ENCODE data around the gene PRXL2C.

The PRXL2C gene

DNA sequence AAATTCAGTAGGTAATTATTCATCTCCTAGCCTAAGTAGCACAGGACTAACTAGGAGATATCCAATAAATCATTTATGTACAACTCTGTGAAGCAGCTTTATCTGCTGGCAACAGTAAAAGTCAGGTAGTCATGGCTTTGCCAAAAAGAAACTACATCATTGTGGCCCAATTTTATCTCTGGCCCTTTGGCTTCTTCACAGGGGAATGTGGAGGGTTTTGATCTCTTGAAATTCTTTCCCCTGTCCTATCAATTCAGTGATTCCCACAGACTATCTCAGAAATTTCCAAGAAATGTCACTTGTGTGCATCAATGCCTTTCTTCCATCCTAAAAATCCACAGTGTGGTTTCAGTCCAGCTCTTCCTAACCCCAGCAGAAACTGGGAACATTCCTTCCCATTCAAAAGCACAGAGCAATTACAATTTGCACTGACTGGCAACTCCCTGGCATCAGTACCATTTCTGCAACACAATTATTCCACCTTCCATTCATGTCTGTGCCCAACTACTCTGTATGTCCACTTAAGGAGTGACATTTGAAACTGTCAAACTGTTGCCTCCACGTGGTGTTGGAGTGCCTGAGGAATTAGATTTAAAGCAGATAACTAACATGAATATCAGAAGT, 42.0 kb downstream of the PRXL2C start:
- TF ChIP-seq, protein P1, sequence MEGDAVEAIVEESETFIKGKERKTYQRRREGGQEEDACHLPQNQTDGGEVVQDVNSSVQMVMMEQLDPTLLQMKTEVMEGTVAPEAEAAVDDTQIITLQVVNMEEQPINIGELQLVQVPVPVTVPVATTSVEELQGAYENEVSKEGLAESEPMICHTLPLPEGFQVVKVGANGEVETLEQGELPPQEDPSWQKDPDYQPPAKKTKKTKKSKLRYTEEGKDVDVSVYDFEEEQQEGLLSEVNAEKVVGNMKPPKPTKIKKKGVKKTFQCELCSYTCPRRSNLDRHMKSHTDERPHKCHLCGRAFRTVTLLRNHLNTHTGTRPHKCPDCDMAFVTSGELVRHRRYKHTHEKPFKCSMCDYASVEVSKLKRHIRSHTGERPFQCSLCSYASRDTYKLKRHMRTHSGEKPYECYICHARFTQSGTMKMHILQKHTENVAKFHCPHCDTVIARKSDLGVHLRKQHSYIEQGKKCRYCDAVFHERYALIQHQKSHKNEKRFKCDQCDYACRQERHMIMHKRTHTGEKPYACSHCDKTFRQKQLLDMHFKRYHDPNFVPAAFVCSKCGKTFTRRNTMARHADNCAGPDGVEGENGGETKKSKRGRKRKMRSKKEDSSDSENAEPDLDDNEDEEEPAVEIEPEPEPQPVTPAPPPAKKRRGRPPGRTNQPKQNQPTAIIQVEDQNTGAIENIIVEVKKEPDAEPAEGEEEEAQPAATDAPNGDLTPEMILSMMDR (IDR thresholded peaks at IDR 0.05), result no peak
- no peak for TF ChIP-seq ZFX (IDR thresholded peaks at IDR 0.05; ENCODE audit: borderline replicate concordance)
- no peak overlapping the region for H3K27ac ChIP-seq

DNA sequence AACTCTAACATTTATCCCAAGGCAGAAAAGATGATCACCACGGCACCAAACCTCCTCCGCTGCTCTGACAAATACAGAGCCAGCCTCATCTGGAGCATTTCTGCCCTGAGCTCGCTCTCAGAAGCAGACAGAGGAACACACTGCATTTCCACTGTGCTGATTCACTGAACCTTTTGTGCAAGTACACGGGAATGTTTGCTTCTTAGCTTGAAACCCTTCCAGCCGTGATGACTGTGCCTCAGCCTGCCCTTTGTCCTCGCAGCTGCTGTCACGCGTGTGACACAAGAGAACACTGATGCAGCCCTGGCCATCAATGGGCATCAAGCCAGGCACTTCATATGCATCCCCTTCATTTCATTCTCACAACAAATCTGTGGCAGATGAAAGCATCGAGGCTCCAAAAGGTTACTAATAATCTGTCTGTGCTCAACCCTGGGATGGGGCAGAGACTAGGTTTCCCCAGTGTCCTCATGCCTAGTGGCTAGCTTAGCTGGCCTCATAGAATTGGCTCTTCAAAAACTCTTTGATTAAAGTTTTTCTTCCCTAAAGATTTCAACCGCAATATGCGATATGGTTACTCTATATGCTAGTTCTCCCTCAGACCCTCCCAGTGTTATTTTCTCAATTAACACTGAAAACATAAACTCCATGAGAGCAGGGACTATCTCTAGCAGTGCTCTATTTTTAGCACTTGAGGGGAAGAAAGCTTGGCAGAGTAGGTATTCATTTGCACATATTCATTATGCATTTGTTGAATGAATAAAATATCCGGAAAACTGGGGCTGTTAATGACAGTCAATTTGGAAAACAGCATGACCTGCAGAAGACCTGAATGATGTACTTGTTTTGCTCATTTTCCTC, 42.8 kb downstream of the PRXL2C start:
- H3K27ac ChIP-seq, result no peak overlapping the region
- TF ChIP-seq, protein P1 (IDR thresholded peaks at IDR 0.05), result no peak
- TF ChIP-seq ZFX (IDR thresholded peaks at IDR 0.05; ENCODE audit: borderline replicate concordance), result no peak

DNA sequence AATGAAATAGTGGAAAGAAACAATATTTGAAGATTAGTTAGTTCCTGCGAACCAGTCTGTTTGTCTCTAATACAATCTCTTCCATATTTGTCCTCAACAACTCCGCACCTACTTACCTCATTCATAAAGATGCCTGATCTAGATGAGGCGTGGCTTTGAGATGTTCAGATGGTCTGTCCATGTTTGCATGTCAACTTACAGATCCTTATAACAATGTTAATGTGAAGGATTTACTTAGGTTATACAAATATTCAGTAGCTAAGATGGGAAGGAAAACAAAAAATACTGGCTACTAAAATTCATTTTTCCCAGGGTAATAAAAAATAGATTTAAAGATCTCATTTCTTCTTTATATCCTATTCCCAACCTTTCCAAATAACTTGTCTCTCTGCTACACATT, 43.8 kb downstream of the PRXL2C start:
- H3K27ac ChIP-seq, result no peak overlapping the region

DNA sequence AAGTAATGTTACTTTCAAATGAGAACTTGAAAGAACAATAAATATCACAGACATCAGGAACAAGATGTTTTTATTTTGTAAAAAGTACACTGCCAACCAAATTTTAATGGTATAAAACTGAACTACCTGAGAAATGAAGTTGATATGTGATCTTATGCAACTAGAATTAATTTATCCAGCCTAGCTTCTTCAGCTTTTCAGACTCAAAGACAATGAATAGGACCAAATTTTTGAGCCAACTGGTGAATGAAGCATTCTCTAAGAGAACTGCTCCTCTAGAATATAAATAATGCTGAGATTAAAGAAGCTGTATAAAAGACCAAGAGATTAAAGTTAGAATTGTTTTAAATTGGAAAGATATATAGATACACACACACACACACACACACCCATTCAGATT, 45.4 kb downstream of the PRXL2C start:
- no peak overlapping the region for H3K27ac ChIP-seq
- TF ChIP-seq, protein P1 (IDR thresholded peaks at IDR 0.05), result no peak
- TF ChIP-seq ZFX (IDR thresholded peaks at IDR 0.05; ENCODE audit: borderline replicate concordance), result no peak

More for the DNA sequence above, 43.8 kb downstream of the PRXL2C start:
- TF ChIP-seq, protein P1 (IDR thresholded peaks at IDR 0.05), result no peak
- TF ChIP-seq ZFX (IDR thresholded peaks at IDR 0.05; ENCODE audit: borderline replicate concordance), result no peak

DNA sequence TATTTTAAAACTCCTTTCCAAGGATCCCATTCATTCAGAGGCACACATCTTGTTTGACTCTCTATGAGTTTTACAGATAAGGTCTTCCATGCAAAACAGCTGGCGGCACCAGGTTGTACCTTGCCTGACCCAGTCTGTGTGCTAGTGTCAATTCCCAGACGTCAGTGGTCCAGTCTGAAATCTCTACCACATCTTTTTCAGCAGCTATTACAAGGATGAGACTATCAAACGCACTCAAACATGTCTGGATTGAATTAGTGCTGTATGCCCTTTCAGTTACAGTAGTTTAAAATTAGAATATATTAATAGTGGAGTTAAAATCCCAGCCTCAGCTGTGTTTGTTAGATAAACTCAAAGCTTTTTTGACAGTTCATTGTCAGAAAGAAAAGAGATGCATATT, 47.1 kb downstream of the PRXL2C start:
- no peak overlapping the region for H3K27ac ChIP-seq
- TF ChIP-seq ZFX (IDR thresholded peaks at IDR 0.05; ENCODE audit: borderline replicate concordance), result no peak
- TF ChIP-seq, protein P1 (IDR thresholded peaks at IDR 0.05), result no peak

DNA sequence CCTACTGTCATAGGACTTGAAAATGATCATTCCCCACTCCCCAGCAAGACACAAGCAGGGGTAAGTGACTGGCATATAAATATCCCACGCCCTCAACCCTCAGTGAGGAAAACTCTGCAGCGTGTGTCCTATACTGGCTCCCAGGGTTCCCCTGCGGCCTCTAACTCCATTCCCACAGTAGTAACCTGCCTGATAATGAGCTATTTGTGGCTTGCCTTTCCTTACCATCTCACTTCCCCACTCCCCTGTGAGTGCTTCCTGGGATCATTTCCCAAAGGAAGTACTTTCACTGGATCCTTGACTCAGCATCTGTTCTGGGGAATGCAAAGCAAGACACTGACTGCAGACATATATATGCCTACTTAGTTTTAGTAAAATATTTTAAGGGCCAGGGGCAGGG, 49.8 kb downstream of the PRXL2C start:
- H3K27ac ChIP-seq, result no peak overlapping the region
- TF ChIP-seq ZFX (IDR thresholded peaks at IDR 0.05; ENCODE audit: borderline replicate concordance), result no peak
- TF ChIP-seq, protein P1 (IDR thresholded peaks at IDR 0.05), result no peak

DNA sequence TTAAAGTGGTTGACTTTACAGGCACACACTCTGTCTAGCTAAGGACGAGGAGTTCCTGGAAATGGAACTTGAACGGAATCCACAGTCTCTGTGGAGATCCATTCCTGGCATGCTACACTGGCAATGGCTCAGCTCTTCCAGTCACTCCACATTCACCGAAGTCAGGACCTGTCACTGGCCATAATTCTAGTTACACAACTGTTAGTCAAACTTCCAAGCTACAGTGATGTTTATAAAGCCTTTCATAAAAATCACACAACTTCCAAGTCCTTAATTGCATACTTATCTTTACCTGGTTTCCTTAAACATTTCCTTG, 51.2 kb downstream of the PRXL2C start:
- H3K27ac ChIP-seq, result no peak overlapping the region

More for the DNA sequence above, 51.2 kb downstream of the PRXL2C start:
- TF ChIP-seq, protein P1 (IDR thresholded peaks at IDR 0.05), result no peak

Measured in 22Rv1 (cell line).